Adrenal gland (tissue), 12 donors: Measurements from ENCODE around the gene DSCAML1. TPM values are rescaled to one million over a fixed set of nuclear protein-coding genes. Genes with fewer than 3 reads are reported as not detected.

Source experiments
- DNase-seq, 7 donors: peaks; one replicate each; pipeline ENCODE4 v3.0.0-alpha.2; 2019 to 2020
- H3K27ac ChIP-seq, 5 donors: fragments of 200-600 bp; sonication (generic) in 4 of 5; 1 replicate in 3 of 5; 2 replicates in 2 of 5; pipeline versions ENCODE4 v1.5.1 to v1.8.0; 2016 to 2020; ENCODE audit warnings: mild to moderate bottlenecking in 1 of 5
- H3K27me3 ChIP-seq: fragments of 200-600 bp; 2 replicates; pipeline ENCODE4 v1.8.0; 2021
- H3K36me3 ChIP-seq, 2 donors: fragments of 200-600 bp; replicated peaks in 1 of 2; 1 replicate in 1 of 2; 2 replicates in 1 of 2; pipeline versions ENCODE4 v1.5.1 to v1.8.0; 2018 to 2022
- H3K4me1 ChIP-seq, 2 donors: fragments of 200-600 bp; replicated peaks in 1 of 2; 1 replicate in 1 of 2; 2 replicates in 1 of 2; pipeline versions ENCODE4 v1.5.1 to v1.8.0; 2018 to 2021
- H3K4me3 ChIP-seq, 4 donors: fragments of 200-600 bp; sonication (generic) in 3 of 4; one replicate each; pipeline ENCODE4 v1.5.1; 2016 to 2018
- H3K9me3 ChIP-seq, 3 donors: fragments of 200-600 bp; sonication (generic) in 1 of 3; replicated peaks in 1 of 3; 1 replicate in 2 of 3; 2 replicates in 1 of 3; pipeline versions ENCODE4 v1.5.1 to v1.8.0; 2016 to 2021
- POLR2A ChIP-seq, 2 donors: fragments of 450-650 bp; IDR thresholded peaks; one replicate each; pipeline ENCODE4 v1.6.1; 2017; ENCODE audit warnings: antibody characterized with exemption in 2 of 2, mild to moderate bottlenecking in 2 of 2, moderate library complexity in 1 of 2
- WGBS, 4 donors: extraction: QIAGEN DNeasy Blood & Tissue Kit in 2 of 4; methylation state at CpG; one replicate each; pipeline versions ENCODE4 v1.1.5 to v1.1.7; 2013 to 2017; 5-methylcytosine and 5-hydroxymethylcytosine counted together
- intact Hi-C, 2 donors: fragments of 100-400 bp; cut with DNase I; formaldehyde crosslinking; loops; one replicate each; pipeline versions ENCODE4 v1.14.1 to v1.15.0; 2022 to 2023
- polyA plus RNA-seq, 3 donors: library from polyadenylated mRNA; stranded (reverse); fragments of 200-250 nt in 2 of 3; fragments of 350-450 nt in 1 of 3; fragmentation: Illumina TruSeq in 1 of 3; extraction: RNeasy Lipid Tissue Mini Kit (QIAGEN cat#74804) in 1 of 3; gene quantifications; one replicate each; pipeline ENCODE4 v1.2.3, GENCODE V29; 2013 to 2014
- total RNA-seq, 9 donors: library from RNA; depleted of rRNA in 4 of 9; stranded (reverse); fragments of >200 nt in 4 of 9; fragments of 120-200 nt in 1 of 9; fragmentation: NEBNext Ultra II Directional in 1 of 9; extraction: Animal tissue kit (Norgen Biotek cat#: 25700) in 1 of 9; gene quantifications; one replicate each; pipeline versions ENCODE4 v1.1.0 to v1.2.4, GENCODE V29; 2013 to 2023
- TF ChIP-seq, protein P1 (sequence below), 6 experiments: fragments of 450-650 bp in 4 of 6; fragments of 200-600 bp in 2 of 6; sonication (generic) in 1 of 6; IDR thresholded peaks; 1 replicate in 5 of 6; 2 replicates in 1 of 6; pipeline versions ENCODE4 v1.5.1 to v1.8.0; 2016 to 2021; ENCODE audit warnings: antibody characterized with exemption in 6 of 6, mild to moderate bottlenecking in 2 of 6, moderate library complexity in 1 of 6
- donor health status: healthy with polysubstance abuse.
- donor health status: Bipolar disorder and iron deficiency.
- donor health status: DM: yes; HTN: yes; CAD: no.
- donor health status: DM: no; HTN: no; CAD: no.
- donor health status: DM: no; HTN: no; CAD: no.
- donor health status: DM: yes; HTN: yes; CAD: no.

Gene DSCAML1
- total and polyA plus RNA-seq, 12 donors, result 0.09 to 1.9 (median 0.55) TPM; not detected in 1

DNA sequence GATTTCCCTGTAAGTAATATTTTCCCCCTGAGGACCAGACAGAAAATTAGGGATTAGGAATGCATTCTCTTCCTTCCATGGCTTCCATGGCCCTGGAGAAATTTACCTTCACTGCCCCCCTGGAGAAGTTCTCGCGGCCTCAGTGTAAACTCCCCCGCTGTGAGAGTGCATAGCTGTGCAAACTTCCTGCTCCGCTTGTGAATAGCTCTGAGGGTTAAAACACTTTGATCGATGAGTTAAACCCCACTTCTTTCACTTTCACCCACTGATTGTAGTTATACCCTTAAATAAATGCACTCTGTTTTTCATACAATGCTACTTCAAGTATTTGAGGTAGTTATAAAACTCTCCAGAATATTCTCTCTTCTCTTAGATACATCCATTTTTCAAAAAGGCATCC lies 190.8 kb downstream of the DSCAML1 start:
- no peaks in the 10 kb centered on the region for H3K9me3 ChIP-seq
- no peaks in the 10 kb centered on the region for H3K27me3 ChIP-seq
- no peaks in the 10 kb centered on the region for H3K4me1 ChIP-seq
- H3K4me3 ChIP-seq, result no peak overlapping the region
- H3K36me3 ChIP-seq, result no peaks in the 10 kb centered on the region
- intact Hi-C loops, result no loop called here
- H3K27ac ChIP-seq, result no peak overlapping the region
- 57 to 73% (median 64%) methylated on average over 5 of the region's 5 CpGs for WGBS, 4 donors
- DNase-seq, result no peak
- TF ChIP-seq, protein P1, sequence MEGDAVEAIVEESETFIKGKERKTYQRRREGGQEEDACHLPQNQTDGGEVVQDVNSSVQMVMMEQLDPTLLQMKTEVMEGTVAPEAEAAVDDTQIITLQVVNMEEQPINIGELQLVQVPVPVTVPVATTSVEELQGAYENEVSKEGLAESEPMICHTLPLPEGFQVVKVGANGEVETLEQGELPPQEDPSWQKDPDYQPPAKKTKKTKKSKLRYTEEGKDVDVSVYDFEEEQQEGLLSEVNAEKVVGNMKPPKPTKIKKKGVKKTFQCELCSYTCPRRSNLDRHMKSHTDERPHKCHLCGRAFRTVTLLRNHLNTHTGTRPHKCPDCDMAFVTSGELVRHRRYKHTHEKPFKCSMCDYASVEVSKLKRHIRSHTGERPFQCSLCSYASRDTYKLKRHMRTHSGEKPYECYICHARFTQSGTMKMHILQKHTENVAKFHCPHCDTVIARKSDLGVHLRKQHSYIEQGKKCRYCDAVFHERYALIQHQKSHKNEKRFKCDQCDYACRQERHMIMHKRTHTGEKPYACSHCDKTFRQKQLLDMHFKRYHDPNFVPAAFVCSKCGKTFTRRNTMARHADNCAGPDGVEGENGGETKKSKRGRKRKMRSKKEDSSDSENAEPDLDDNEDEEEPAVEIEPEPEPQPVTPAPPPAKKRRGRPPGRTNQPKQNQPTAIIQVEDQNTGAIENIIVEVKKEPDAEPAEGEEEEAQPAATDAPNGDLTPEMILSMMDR (IDR thresholded peaks at IDR 0.05), result no peak
- no peak for TF ChIP-seq POLR2A (IDR thresholded peaks at IDR 0.05)

DNA sequence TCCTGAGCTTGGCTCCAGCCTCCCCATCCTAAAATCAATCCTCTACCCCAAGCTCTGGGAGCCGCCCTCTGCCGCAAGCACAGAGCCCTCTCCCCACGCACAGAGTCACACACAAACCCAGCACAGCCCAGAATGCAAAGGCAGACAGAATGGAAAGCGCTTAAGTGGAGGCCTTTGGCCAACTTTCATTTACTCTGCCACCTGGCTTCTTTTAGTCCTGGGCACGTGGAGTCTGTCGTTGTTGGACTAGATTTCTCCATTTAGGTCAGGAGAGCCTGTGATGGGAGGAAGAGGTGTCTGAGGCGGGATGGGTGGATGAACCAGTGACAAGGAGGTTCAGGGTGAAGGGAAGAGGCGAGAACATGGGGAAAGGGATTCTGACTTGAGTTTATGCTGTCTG lies 191.7 kb downstream of the DSCAML1 start:
- no peaks in the 10 kb centered on the region for H3K4me1 ChIP-seq
- H3K27me3 ChIP-seq, result no peaks in the 10 kb centered on the region
- WGBS, 4 donors, result 74 to 94% (median 81%) methylated on average over 8 of the region's 8 CpGs
- H3K4me3 ChIP-seq, result no peak overlapping the region
- no peak for DNase-seq
- intact Hi-C loops, result no loop called here
- H3K27ac ChIP-seq, result no peak overlapping the region
- no peaks in the 10 kb centered on the region for H3K36me3 ChIP-seq
- H3K9me3 ChIP-seq, result no peaks in the 10 kb centered on the region
- TF ChIP-seq POLR2A (IDR thresholded peaks at IDR 0.05), result no peak
- TF ChIP-seq, protein P1 (IDR thresholded peaks at IDR 0.05), result no peak

DNA sequence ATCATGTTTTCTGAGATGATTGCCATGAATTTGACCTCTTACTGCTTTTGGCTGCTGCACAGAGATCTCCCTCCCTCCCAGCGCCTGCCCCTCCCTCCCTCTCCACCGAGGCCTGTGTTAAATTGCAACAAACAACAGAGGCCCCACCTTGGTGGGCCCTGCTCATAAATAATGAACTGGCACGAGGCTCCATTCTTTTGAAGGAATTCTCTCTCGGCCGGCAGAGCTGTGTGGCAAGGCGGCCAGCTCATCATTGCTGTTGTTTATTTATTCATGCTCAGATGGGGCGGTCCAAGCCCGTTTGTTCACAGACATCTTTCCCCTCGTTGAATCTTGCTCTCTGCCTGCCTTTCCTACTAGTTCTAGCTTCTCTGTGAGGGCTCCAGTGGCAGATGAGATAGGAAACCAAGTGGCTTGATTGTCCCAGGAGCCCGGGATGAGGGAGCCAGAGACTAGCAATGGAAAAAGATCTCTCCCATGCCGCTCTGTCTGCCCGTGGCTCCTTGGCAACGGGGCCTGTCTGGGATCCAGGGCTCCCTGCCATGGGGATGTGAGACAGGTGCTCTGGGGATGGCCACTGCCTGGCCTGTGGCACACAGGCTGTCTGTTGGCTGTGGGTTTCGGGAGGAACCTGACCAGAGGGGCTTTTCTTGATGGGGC lies 192.6 kb downstream of the DSCAML1 start:
- Histone ChIP-seq H3K27me3 (no peaks in the 10 kb centered on the region), H3K9me3 (no peaks in the 10 kb centered on the region), H3K27ac (no peak overlapping the region), H3K4me1 (no peaks in the 10 kb centered on the region), H3K4me3 (no peak overlapping the region), H3K36me3 (no peaks in the 10 kb centered on the region)
- TF ChIP-seq, protein P1 (IDR thresholded peaks at IDR 0.05), result no peak
- TF ChIP-seq POLR2A (IDR thresholded peaks at IDR 0.05), result no peak
- intact Hi-C loops, result no loop called here
- DNase-seq, result peak in 1 of 7 donors; percentile 70
- 53 to 58% (median 56%) methylated on average over 11 to 14 of the region's 14 CpGs for WGBS, 4 donors

DNA sequence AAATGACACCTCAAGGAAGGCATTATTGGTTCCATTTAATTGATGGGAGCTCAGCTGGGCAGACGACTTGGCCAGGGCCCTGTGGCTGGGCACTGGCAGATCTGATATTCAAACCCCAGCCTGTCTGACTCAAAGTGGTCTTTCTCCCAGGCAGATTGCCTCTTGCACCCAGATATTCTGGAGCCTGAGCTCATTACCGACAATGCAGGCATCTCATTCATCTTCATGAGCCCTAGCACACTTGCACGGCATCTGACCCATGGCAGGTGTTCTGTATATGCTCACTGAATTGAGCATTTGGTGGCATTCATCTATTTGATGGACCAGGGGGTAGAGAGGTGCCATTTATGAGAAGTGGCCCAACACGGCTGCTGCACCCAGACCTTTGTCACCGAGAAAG lies 193.1 kb downstream of the DSCAML1 start:
- no peak for DNase-seq
- Histone ChIP-seq H3K36me3 (no peaks in the 10 kb centered on the region), H3K4me3 (no peak overlapping the region), H3K9me3 (no peaks in the 10 kb centered on the region), H3K27ac (no peak overlapping the region), H3K4me1 (no peaks in the 10 kb centered on the region), H3K27me3 (no peaks in the 10 kb centered on the region)
- intact Hi-C loops, result no loop called here
- TF ChIP-seq POLR2A (IDR thresholded peaks at IDR 0.05), result no peak
- TF ChIP-seq, protein P1 (IDR thresholded peaks at IDR 0.05), result no peak
- WGBS, 4 donors, result 66 to 76% (median 70%) methylated on average over 3 to 5 of the region's 5 CpGs
